Measurements from ENCODE around the gene MEIS3.

The MEIS3 gene

DNA sequence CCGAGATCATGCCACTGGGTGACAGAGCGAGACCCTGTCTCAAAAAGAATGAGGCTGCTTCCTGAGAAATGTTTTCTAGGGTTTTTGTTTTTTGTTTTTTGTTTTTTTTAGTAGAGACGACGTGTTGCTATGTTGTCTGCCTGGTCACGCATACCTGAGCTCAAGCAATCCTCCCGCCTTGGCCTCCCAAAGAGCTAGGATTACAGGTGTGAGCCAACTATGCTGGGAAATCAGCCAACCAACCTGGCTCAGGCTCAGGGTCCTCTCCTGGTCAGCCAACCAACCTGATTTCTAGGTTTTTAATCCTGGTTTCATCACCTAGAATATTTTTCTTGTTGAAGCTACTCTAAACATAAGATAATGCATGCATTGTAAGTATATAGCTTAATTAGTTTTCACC lies 62.4 kb downstream of the MEIS3 start:
- DNase-seq = no peak

DNA sequence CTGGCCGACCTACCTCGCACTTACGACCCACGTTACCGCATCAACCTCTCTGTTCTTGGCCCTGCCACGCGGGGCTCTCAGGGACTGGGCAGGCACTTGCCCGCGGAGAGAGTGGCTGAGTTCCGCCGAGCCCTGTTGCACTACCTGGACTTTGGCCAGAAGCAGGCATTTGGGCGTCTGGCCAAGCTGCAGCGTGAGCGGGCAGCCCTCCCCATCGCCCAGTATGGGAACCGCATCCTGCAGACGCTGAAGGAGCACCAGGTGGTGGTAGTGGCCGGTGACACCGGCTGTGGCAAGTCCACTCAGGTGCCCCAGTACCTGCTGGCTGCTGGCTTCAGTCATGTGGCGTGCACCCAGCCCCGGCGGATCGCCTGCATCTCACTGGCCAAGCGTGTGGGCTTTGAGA lies 66.0 kb downstream of the MEIS3 start:
- DNase-seq = no peak
